ENCODE data around the gene CCDC13.

DNA sequence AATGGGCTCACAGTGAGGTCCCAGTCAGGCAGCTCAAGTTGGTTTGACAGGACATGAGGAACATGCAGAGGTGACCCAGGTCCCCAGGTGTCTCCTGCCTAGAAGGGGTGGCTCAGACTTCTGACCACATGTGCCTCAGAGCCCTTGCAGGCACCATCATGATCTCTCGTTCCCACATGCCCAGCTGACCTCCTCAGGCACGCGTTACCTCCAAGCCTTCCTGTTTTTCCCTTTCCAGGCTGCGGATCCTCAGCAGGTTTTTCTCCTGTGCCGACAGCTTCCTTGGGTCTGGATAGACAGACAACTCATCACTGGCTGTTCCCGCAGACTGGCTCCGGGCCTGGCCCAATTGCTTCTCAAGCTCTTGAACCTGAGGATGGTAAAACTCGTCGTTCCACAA is 30.4 kb downstream of the CCDC13 start:
- TF ChIP-seq JUND (IDR thresholded peaks at IDR 0.05) (no peak), EZH2phosphoT487 (IDR thresholded peaks at IDR 0.05; ENCODE audit: borderline replicate concordance) (no peak), CTCF (IDR thresholded peaks at IDR 0.05 in 2 of 3, conservative IDR thresholded peaks at IDR 0.05 in 1 of 3; ENCODE audit: borderline replicate concordance in 1 of 3, insufficient read depth in 1 of 3, low read depth in 2 of 3, low read length in 2 of 3) (no peak), POLR2A (IDR thresholded peaks at IDR 0.05; ENCODE audit: borderline replicate concordance, extremely low read depth, insufficient read depth, insufficient read length) (no peak), SRF (IDR thresholded peaks at IDR 0.05; ENCODE audit: low read depth) (no peak), CEBPB (IDR thresholded peaks at IDR 0.05; ENCODE audit: low read depth) (no peak), EZH2 (IDR thresholded peaks at IDR 0.05) (no peak), CBX3 (IDR thresholded peaks at IDR 0.05; ENCODE audit: low read depth) (no peak), ZNF274 (IDR thresholded peaks at IDR 0.05; ENCODE audit: low read depth, low read length) (no peak), YY1 (IDR thresholded peaks at IDR 0.05; ENCODE audit: extremely low read depth, insufficient replicate concordance, low read depth, low read length) (no peak)

Measured in HCT116 (cell line).